Glutamatergic neuron (in vitro differentiated cells): ENCODE results near the gene ST6GALNAC5. TPM values are rescaled to one million over a fixed set of nuclear protein-coding genes. Genes with fewer than 3 reads are reported as not detected.
"Not testable (repeated sequence)": the region's sequence is repeated elsewhere in the genome, so short reads cannot be mapped to it uniquely, and the experiment has no call there.

Experiments used
- DNase-seq: peaks from one replicate; pipeline ENCODE4 v3.0.0; 2022
- H3K27ac Mint-ChIP-seq: one replicate; pipeline ENCODE4 v1.8.0; 2020; ENCODE audit warnings: mild to moderate bottlenecking, mixed read lengths, inconsistent platforms; ENCODE audit not compliant: unreplicated experiment
- H3K27me3 Mint-ChIP-seq: one replicate; pipeline ENCODE4 v1.8.0; 2020; ENCODE audit warnings: mild to moderate bottlenecking, moderate library complexity, mixed read lengths, inconsistent platforms; ENCODE audit not compliant: unreplicated experiment
- H3K36me3 Mint-ChIP-seq: one replicate; pipeline ENCODE4 v1.8.0; 2020; ENCODE audit warnings: mild to moderate bottlenecking, mixed read lengths, inconsistent platforms; ENCODE audit not compliant: unreplicated experiment
- H3K4me1 Mint-ChIP-seq: one replicate; pipeline ENCODE4 v1.8.0; 2020; ENCODE audit warnings: mild to moderate bottlenecking, low read depth, mixed read lengths, inconsistent platforms; ENCODE audit not compliant: unreplicated experiment
- H3K4me3 Mint-ChIP-seq: one replicate; pipeline ENCODE4 v1.8.0; 2020; ENCODE audit warnings: mild to moderate bottlenecking, mixed read lengths, inconsistent platforms; ENCODE audit not compliant: unreplicated experiment
- H3K9me3 Mint-ChIP-seq: one replicate; pipeline ENCODE4 v1.8.0; 2020; ENCODE audit warnings: mild to moderate bottlenecking, moderate library complexity, mixed read lengths, inconsistent platforms; ENCODE audit not compliant: unreplicated experiment
- total RNA-seq: library from RNA; stranded (reverse); fragmentation: NEBNext Ultra II Directional; extraction: Animal tissue kit (Norgen Biotek cat#: 25700); gene quantifications from one replicate; pipeline ENCODE4 v1.2.1, GENCODE V29; 2021; ENCODE audit not compliant: unreplicated experiment
- TF ChIP-seq, protein P1 (sequence below): fragments of 200-600 bp; sonication (generic); IDR thresholded peaks from one replicate; pipeline ENCODE4 v1.5.0; 2021; ENCODE audit not compliant: partially characterized antibody, unreplicated experiment

Gene ST6GALNAC5
- total RNA-seq, 1 donor from 2014 or later: 141 TPM

DNA sequence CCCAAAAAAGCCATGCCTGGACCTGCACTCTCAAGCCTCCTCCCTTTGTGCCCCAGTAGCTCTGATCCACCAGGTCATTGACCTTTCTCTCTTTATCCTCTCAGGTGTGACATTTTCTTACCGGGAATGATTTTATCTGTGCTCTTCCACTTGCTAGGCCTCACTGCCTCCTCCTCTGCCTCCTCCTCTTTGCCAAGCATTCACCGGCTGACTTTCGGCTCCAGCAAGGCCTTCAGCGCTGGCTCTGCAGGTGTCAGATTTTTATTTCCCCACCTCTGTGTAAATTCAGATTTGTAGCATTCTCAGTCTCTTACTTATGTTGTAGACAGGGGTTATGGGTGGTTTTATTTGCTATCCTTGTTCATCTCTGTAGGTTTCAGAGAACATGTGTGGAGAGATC lies 91.5 kb downstream of the ST6GALNAC5 start:
- H3K4me3 Mint-ChIP-seq: no peak overlapping the region
- TF ChIP-seq, protein P1, sequence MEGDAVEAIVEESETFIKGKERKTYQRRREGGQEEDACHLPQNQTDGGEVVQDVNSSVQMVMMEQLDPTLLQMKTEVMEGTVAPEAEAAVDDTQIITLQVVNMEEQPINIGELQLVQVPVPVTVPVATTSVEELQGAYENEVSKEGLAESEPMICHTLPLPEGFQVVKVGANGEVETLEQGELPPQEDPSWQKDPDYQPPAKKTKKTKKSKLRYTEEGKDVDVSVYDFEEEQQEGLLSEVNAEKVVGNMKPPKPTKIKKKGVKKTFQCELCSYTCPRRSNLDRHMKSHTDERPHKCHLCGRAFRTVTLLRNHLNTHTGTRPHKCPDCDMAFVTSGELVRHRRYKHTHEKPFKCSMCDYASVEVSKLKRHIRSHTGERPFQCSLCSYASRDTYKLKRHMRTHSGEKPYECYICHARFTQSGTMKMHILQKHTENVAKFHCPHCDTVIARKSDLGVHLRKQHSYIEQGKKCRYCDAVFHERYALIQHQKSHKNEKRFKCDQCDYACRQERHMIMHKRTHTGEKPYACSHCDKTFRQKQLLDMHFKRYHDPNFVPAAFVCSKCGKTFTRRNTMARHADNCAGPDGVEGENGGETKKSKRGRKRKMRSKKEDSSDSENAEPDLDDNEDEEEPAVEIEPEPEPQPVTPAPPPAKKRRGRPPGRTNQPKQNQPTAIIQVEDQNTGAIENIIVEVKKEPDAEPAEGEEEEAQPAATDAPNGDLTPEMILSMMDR: no peak
- no peak for DNase-seq
- peaks cover 7% of the 10 kb centered on the region for H3K9me3 Mint-ChIP-seq
- H3K27me3 Mint-ChIP-seq: no peaks in the 10 kb centered on the region
- peaks cover 18% of the 10 kb centered on the region for H3K4me1 Mint-ChIP-seq
- H3K27ac Mint-ChIP-seq: peak overlapping the region; percentile 52
- H3K36me3 Mint-ChIP-seq: peaks cover 13% of the 10 kb centered on the region

DNA sequence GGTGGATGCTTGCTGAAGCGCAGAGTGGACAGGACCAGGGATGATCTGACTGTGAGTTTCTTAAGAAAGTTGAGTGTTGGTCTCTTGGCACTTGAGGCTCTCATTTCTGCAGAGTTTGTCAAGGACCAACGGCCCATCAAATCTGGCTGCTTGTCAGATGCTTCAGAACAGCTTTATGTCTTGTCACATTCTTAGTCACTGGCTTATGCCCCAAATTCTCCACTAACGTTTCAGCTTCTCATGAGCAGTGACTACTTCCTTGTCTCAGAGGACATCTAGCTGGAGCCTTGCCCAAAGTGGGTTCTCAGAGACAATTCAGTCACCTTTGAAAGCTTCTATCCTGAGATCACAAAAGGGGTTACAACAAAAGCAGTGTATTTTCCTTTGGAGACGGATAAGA lies 92.3 kb downstream of the ST6GALNAC5 start:
- no peak for DNase-seq
- peaks cover 18% of the 10 kb centered on the region for H3K4me1 Mint-ChIP-seq
- no peak overlapping the region for H3K4me3 Mint-ChIP-seq
- H3K9me3 Mint-ChIP-seq: peaks cover 7% of the 10 kb centered on the region
- no peaks in the 10 kb centered on the region for H3K27me3 Mint-ChIP-seq
- TF ChIP-seq, protein P1: no peak
- H3K36me3 Mint-ChIP-seq: peaks cover 14% of the 10 kb centered on the region
- H3K27ac Mint-ChIP-seq: peak overlapping the region; percentile 52

DNA sequence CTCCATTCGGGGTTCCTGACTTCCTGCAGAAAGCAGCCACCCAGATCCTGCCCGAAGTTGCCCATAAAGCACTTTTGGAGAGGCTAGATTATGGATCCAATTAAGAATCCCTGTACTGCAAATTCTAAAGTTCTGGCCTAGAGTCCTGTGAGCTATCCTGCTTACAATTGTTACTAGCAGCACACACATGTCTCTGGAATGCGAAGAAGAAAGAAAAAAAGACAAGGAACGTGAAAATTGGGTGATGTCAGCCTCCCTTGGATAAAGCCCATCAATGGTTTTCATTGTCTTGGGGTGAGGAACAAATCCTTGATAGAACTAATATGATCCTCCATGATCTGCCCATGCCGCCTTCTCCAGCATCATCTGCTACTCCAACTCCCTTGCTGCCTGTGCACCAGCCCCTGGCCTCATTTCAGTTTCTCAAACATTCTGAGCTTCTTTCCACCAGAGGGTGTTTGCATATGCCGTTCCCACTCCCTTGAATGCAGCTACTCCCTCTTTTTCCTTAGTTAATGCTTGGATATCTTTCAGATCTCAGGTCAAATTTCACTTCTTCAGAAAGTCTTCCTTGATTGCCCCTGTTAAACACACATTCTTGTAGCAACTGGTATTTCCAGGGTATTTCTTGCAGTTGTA lies 94.0 kb downstream of the ST6GALNAC5 start:
- H3K36me3 Mint-ChIP-seq: peaks cover 19% of the 10 kb centered on the region
- peaks cover 18% of the 10 kb centered on the region for H3K4me1 Mint-ChIP-seq
- no peak overlapping the region for H3K27ac Mint-ChIP-seq
- TF ChIP-seq, protein P1: no peak
- peaks cover 9% of the 10 kb centered on the region for H3K9me3 Mint-ChIP-seq
- no peak overlapping the region for H3K4me3 Mint-ChIP-seq
- DNase-seq: no peak
- peaks cover 2% of the 10 kb centered on the region for H3K27me3 Mint-ChIP-seq

DNA sequence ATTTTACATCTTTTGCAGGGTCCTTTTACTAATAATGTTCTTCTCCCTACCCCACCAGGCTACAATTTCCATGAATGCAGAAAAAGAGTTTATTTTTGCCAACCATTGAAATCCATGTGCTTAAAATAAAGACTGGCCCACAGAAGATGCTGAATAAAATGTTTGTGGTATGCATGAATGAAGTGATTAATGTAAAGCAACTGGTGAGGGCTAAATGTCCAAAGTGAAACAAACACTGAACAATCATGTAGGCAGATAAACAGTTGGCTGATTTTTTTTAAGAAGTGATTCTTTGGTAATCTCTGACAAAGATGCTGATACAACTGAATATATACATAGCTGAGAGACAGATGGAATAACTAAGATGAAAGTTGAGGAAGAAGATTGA lies 94.5 kb downstream of the ST6GALNAC5 start:
- H3K9me3 Mint-ChIP-seq: peaks cover 9% of the 10 kb centered on the region
- peaks cover 2% of the 10 kb centered on the region for H3K27me3 Mint-ChIP-seq
- DNase-seq: no peak
- TF ChIP-seq, protein P1: no peak
- no peak overlapping the region for H3K27ac Mint-ChIP-seq
- peaks cover 19% of the 10 kb centered on the region for H3K36me3 Mint-ChIP-seq
- no peak overlapping the region for H3K4me3 Mint-ChIP-seq
- peaks cover 18% of the 10 kb centered on the region for H3K4me1 Mint-ChIP-seq

DNA sequence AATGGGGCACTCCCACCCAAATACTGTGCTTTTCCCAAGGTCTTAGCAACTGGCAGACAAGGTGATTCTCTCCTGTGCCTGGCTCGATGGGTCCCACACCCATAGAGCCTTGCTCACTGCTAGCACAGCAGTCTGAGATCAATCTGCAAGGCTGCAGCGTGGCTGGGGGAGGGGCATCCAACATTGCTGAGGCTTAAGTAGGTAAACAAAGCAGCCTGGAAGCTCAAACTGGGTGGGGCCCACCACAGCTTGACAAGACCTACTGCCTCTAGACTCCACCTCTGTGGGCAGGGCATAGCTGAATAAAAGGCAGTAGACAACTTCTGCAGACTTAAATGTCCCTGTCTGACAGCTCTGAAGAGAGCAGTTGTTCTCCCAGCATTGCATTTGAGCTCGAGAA lies 114.0 kb downstream of the ST6GALNAC5 start:
- peaks cover 44% of the 10 kb centered on the region for H3K36me3 Mint-ChIP-seq
- not testable (repeated sequence) for H3K4me3 Mint-ChIP-seq, H3K27me3 Mint-ChIP-seq, H3K27ac Mint-ChIP-seq, H3K4me1 Mint-ChIP-seq, DNase-seq
- H3K9me3 Mint-ChIP-seq: peaks cover 29% of the 10 kb centered on the region
